Effector CD8-positive, alpha-beta T cell (primary cell): ENCODE measurements around the gene DCHS1.

Source experiments
- DNase-seq: peaks from one replicate; lab custom pipeline; 2025; lab: John Stamatoyannopoulos, UW

The DCHS1 gene

GRCh38 chr11:6586434-6587359, 68.9 kb downstream of the DCHS1 start:
- no peak for DNase-seq

- DNase-seq: no peak
Measured at GRCh38 chr11:6584528-6584927, 71.1 kb downstream of the DCHS1 start.

- no peak for DNase-seq
Measured at GRCh38 chr11:6583584-6583983, 72.0 kb downstream of the DCHS1 start.

GRCh38 chr11:6579681-6580080, 75.9 kb downstream of the DCHS1 start:
- no peak for DNase-seq

- no peak for DNase-seq
Measured at GRCh38 chr11:6578134-6578533, 77.5 kb downstream of the DCHS1 start.

- no peak for DNase-seq
Measured at GRCh38 chr11:6576471-6577373, 78.9 kb downstream of the DCHS1 start.

GRCh38 chr11:6574816-6575715, 80.5 kb downstream of the DCHS1 start:
- no peak for DNase-seq

- no peak for DNase-seq
Measured at GRCh38 chr11:6572215-6572614, 83.4 kb downstream of the DCHS1 start.

GRCh38 chr11:6571434-6572008, 84.1 kb downstream of the DCHS1 start:
- DNase-seq: no peak
